Eye (tissue), 1 donor: ENCODE measurements around the gene MYO3B.

Experiments
- DNase-seq: peaks from one replicate; pipeline ENCODE4 v3.0.0-alpha.2; 2015

Gene MYO3B

GRCh38 chr2:170177950-170178781 is at the start of gene MYO3B:
Gene MYO3B (plus strand): TSS chr2:170178147. CDS start chr2:170178288, 141 bp downstream.
- peak; percentile 45 for DNase-seq

- DNase-seq, result no peak
Observed at GRCh38 chr2:170139276-170139967, 38.5 kb upstream of the MYO3B start.

- DNase-seq, result no peak
Observed at GRCh38 chr2:170140561-170140960, 37.4 kb upstream of the MYO3B start.

GRCh38 chr2:170141865-170142264 is 36.1 kb upstream of the MYO3B start:
- no peak for DNase-seq

GRCh38 chr2:170142502-170142901 is 35.4 kb upstream of the MYO3B start:
- no peak for DNase-seq

- no peak for DNase-seq
Observed at GRCh38 chr2:170143045-170143717, 34.8 kb upstream of the MYO3B start.

- DNase-seq, result no peak
Observed at GRCh38 chr2:170144761-170145160, 33.2 kb upstream of the MYO3B start.

- DNase-seq, result no peak
Observed at GRCh38 chr2:170145191-170145590, 32.8 kb upstream of the MYO3B start.

- no peak for DNase-seq
Observed at GRCh38 chr2:170145675-170146432, 32.1 kb upstream of the MYO3B start.

- no peak for DNase-seq
Observed at GRCh38 chr2:170146784-170147183, 31.2 kb upstream of the MYO3B start.

GRCh38 chr2:170147576-170147975 is 30.4 kb upstream of the MYO3B start:
- DNase-seq, result no peak

GRCh38 chr2:170148161-170148560 is 29.8 kb upstream of the MYO3B start:
- no peak for DNase-seq

GRCh38 chr2:170152421-170152820 is 25.5 kb upstream of the MYO3B start:
- DNase-seq, result no peak

GRCh38 chr2:170155022-170155722 is 22.8 kb upstream of the MYO3B start:
- DNase-seq, result peak; percentile 31

GRCh38 chr2:170155723-170156253 is 22.2 kb upstream of the MYO3B start:
- DNase-seq, result no peak

- no peak for DNase-seq
Observed at GRCh38 chr2:170156592-170156991, 21.4 kb upstream of the MYO3B start.

GRCh38 chr2:170157025-170157684 is 20.8 kb upstream of the MYO3B start:
- DNase-seq, result no peak

GRCh38 chr2:170159060-170159459 is 18.9 kb upstream of the MYO3B start:
- no peak for DNase-seq

- no peak for DNase-seq
Observed at GRCh38 chr2:170161516-170162270, 16.3 kb upstream of the MYO3B start.

- DNase-seq, result no peak
Observed at GRCh38 chr2:170162271-170162632, 15.7 kb upstream of the MYO3B start.
